ENCODE data around the gene ZCWPW1.

The ZCWPW1 gene

DNA sequence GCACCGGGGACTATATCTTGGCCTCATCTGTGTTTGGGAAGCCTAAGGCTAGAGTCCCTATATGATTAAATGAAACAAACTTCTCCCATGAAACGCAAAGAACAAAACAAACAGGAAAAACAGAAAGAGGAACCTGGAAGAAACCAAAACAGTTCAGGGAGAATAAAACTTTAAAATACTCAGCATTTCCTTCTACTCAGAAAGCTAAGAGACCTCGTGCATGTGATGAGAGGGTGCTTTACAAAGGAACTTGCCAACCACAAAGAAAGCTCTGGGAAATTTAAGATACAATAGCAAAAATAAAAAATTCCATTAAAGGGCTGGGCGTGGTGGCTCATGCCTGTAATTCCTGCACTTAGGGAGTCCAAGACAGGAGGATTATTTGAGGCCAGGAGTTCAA, 48.3 kb downstream of the ZCWPW1 start:
- H4K20me1 ChIP-seq (ENCODE audit: insufficient read depth, low read length): no peaks in the 10 kb centered on the region
- no peaks in the 10 kb centered on the region for H3F3A ChIP-seq (ENCODE audit: insufficient read depth, low read length)
- H3K79me2 ChIP-seq (ENCODE audit: insufficient read depth, low read length): no peaks in the 10 kb centered on the region
- H3K4me3 ChIP-seq (ENCODE audit: low read depth, low read length, poor library complexity, severe bottlenecking): no peak overlapping the region
- H3K9ac ChIP-seq (ENCODE audit: low read length): no peak overlapping the region
- H2AFZ ChIP-seq (ENCODE audit: low read length): no peak overlapping the region
- H3K9me3 ChIP-seq (ENCODE audit: low read length): no peaks in the 10 kb centered on the region
- no peaks in the 10 kb centered on the region for H3K4me1 ChIP-seq (ENCODE audit: insufficient read depth, low read length, severe bottlenecking)
- TF ChIP-seq, protein P1, sequence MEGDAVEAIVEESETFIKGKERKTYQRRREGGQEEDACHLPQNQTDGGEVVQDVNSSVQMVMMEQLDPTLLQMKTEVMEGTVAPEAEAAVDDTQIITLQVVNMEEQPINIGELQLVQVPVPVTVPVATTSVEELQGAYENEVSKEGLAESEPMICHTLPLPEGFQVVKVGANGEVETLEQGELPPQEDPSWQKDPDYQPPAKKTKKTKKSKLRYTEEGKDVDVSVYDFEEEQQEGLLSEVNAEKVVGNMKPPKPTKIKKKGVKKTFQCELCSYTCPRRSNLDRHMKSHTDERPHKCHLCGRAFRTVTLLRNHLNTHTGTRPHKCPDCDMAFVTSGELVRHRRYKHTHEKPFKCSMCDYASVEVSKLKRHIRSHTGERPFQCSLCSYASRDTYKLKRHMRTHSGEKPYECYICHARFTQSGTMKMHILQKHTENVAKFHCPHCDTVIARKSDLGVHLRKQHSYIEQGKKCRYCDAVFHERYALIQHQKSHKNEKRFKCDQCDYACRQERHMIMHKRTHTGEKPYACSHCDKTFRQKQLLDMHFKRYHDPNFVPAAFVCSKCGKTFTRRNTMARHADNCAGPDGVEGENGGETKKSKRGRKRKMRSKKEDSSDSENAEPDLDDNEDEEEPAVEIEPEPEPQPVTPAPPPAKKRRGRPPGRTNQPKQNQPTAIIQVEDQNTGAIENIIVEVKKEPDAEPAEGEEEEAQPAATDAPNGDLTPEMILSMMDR (IDR thresholded peaks at IDR 0.05; ENCODE audit: low read length): no peak
- no peak for TF ChIP-seq EZH2 (IDR thresholded peaks at IDR 0.05; ENCODE audit: borderline replicate concordance, low read length)
- no peak overlapping the region for H3K4me2 ChIP-seq (ENCODE audit: low read length)
- H3K36me3 ChIP-seq (ENCODE audit: insufficient read depth, low read length): no peaks in the 10 kb centered on the region
- H3K9me2 ChIP-seq (ENCODE audit: low read depth, low read length): no peaks in the 10 kb centered on the region
- H3K27ac ChIP-seq (ENCODE audit: low read depth, low read length, poor library complexity, severe bottlenecking): no peak overlapping the region
- H3K27me3 ChIP-seq (ENCODE audit: insufficient read depth, low read length): peaks cover 7% of the 10 kb centered on the region; the same call in 1 of the 2 replicates

DNA sequence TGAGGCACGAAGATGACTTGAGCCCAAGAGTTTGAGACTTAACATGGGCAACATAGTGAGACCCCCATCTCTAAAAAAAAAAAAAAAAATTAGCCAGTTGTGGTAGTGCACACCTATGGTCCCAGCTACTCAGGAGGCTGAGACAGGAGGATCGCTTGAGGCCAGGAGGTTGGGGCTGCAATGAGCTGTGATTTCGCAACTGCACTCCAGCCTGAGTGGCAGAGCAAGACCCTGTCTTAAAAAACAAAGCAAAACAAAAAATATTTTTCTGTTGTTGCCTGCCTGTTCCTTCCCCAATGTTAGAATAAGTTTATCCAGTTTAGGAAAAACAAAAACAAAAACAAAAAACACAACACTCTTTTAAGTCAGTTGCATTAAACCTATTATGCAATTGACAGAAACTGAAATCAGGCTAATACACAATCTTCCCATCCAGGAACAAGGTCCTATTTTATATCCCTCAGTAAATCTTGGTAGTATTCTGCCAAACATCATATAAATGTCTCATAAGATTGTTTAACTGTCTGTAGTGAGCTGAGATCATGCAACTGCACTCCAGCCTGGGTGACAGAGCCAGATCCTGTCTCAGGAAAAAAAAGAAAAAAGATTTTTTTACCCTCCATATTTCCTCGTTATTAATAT, 50.3 kb downstream of the ZCWPW1 start:
- no peak overlapping the region for H3K9ac ChIP-seq (ENCODE audit: low read length)
- no peaks in the 10 kb centered on the region for H3F3A ChIP-seq (ENCODE audit: insufficient read depth, low read length)
- H3K4me1 ChIP-seq (ENCODE audit: insufficient read depth, low read length, severe bottlenecking): no peaks in the 10 kb centered on the region
- peaks cover 15% of the 10 kb centered on the region; the same call in 1 of the 2 replicates for H3K27me3 ChIP-seq (ENCODE audit: insufficient read depth, low read length)
- H3K36me3 ChIP-seq (ENCODE audit: insufficient read depth, low read length): no peaks in the 10 kb centered on the region
- no peak overlapping the region for H3K27ac ChIP-seq (ENCODE audit: low read depth, low read length, poor library complexity, severe bottlenecking)
- H3K4me2 ChIP-seq (ENCODE audit: low read length): no peak overlapping the region
- no peak overlapping the region for H3K4me3 ChIP-seq (ENCODE audit: low read depth, low read length, poor library complexity, severe bottlenecking)
- H3K9me2 ChIP-seq (ENCODE audit: low read depth, low read length): no peaks in the 10 kb centered on the region
- H4K20me1 ChIP-seq (ENCODE audit: insufficient read depth, low read length): no peaks in the 10 kb centered on the region
- H2AFZ ChIP-seq (ENCODE audit: low read length): no peak overlapping the region
- no peaks in the 10 kb centered on the region for H3K9me3 ChIP-seq (ENCODE audit: low read length)
- H3K79me2 ChIP-seq (ENCODE audit: insufficient read depth, low read length): no peaks in the 10 kb centered on the region
- TF ChIP-seq, protein P1 (IDR thresholded peaks at IDR 0.05; ENCODE audit: low read length): no peak
- no peak for TF ChIP-seq EZH2 (IDR thresholded peaks at IDR 0.05; ENCODE audit: borderline replicate concordance, low read length)

DNA sequence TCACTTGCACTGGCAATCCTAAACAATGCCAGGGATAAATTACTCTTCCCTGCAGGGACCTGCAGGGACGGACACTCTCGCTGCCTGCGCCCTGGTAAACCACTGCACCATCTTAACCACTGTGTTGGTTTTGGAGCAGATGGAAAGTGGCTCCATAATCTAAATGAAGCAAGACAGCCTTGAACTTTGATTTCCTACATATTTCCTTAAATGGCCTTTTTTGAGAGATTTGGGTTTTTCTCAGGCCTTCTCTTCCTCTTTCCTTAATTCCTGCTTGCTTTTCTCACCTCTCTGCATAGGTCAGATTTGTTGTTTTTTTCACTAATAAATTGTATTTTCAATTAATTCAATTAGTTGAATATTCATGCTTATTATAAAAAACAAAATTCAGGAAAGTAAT, 52.4 kb downstream of the ZCWPW1 start:
- Histone ChIP-seq H3K4me3 (ENCODE audit: low read depth, low read length, poor library complexity, severe bottlenecking) (no peak overlapping the region), H3K4me1 (ENCODE audit: insufficient read depth, low read length, severe bottlenecking) (peaks cover 3% of the 10 kb centered on the region), H3K9me3 (ENCODE audit: low read length) (no peaks in the 10 kb centered on the region), H3K27me3 (ENCODE audit: insufficient read depth, low read length) (0 out of 2 replicates have a peak, but pooled peaks cover 9% of the 10 kb centered on the region), H4K20me1 (ENCODE audit: insufficient read depth, low read length) (no peaks in the 10 kb centered on the region), H3K27ac (ENCODE audit: low read depth, low read length, poor library complexity, severe bottlenecking) (no peak overlapping the region), H3K36me3 (ENCODE audit: insufficient read depth, low read length) (no peaks in the 10 kb centered on the region), H3K79me2 (ENCODE audit: insufficient read depth, low read length) (no peaks in the 10 kb centered on the region), H3K9me2 (ENCODE audit: low read depth, low read length) (no peaks in the 10 kb centered on the region), H3K9ac (ENCODE audit: low read length) (no peak overlapping the region), H2AFZ (ENCODE audit: low read length) (no peak overlapping the region), H3K4me2 (ENCODE audit: low read length) (no peak overlapping the region), H3F3A (ENCODE audit: insufficient read depth, low read length) (no peaks in the 10 kb centered on the region)
- TF ChIP-seq EZH2 (IDR thresholded peaks at IDR 0.05; ENCODE audit: borderline replicate concordance, low read length): no peak
- TF ChIP-seq, protein P1 (IDR thresholded peaks at IDR 0.05; ENCODE audit: low read length): no peak
